Common myeloid progenitor, CD34-positive (primary cell): ENCODE measurements around the gene MEGF8. TPM values are rescaled to one million over a fixed set of nuclear protein-coding genes. Genes with fewer than 3 reads are reported as not detected.

Experiments
- CTCF ChIA-PET: fragments of 350-600 bp; sonication (Branson Sonifier 250); formaldehyde crosslinking; loops from one replicate; lab custom pipeline; 2021; ENCODE audit warnings: antibody characterized with exemption; lab: Charles Lee
- POLR2A ChIA-PET: fragments of 350-600 bp; sonication (Branson Sonifier 250); formaldehyde crosslinking; loops from one replicate; lab custom pipeline; 2021; ENCODE audit warnings: antibody characterized with exemption; lab: Charles Lee
- DNase-seq, 3 donors: peaks; one replicate each; pipeline versions ENCODE4 v3.0.0 to v3.0.0-alpha.2; 2013
- H3K27ac ChIP-seq, 2 experiments: 1 replicate in 1 of 2; 2 replicates in 1 of 2; pipeline ENCODE4 v1.7.0; 2013; ENCODE audit warnings: inconsistent platforms in 2 of 2, low read length in 2 of 2, mild to moderate bottlenecking in 2 of 2, low read depth in 1 of 2, moderate library complexity in 1 of 2; ENCODE audit not compliant: severe bottlenecking in 2 of 2, insufficient read depth in 1 of 2, poor library complexity in 1 of 2
- H3K27me3 ChIP-seq, 5 experiments: replicated peaks in 2 of 5; 1 replicate in 3 of 5; 2 replicates in 2 of 5; pipeline versions ENCODE4 v1.6.1 to v1.7.0; 2013; ENCODE audit warnings: low read length in 4 of 5, mild to moderate bottlenecking in 2 of 5, moderate library complexity in 2 of 5, inconsistent platforms in 1 of 5; ENCODE audit not compliant: insufficient read depth in 5 of 5, control insufficient read depth in 4 of 5
- H3K36me3 ChIP-seq, 4 experiments: 1 replicate in 2 of 4; 2 replicates in 2 of 4; pipeline versions ENCODE4 v1.6.1 to v1.7.0; 2013; ENCODE audit warnings: low read length in 3 of 4, control low read depth in 1 of 4, mild to moderate bottlenecking in 1 of 4; ENCODE audit not compliant: control insufficient read depth in 4 of 4, insufficient read depth in 4 of 4
- H3K4me1 ChIP-seq, 4 experiments: 1 replicate in 3 of 4; 2 replicates in 1 of 4; pipeline versions ENCODE4 v1.6.1 to v1.7.1; 2013; ENCODE audit warnings: low read length in 3 of 4, mild to moderate bottlenecking in 3 of 4, control low read depth in 1 of 4, inconsistent platforms in 1 of 4, moderate library complexity in 1 of 4; ENCODE audit not compliant: control insufficient read depth in 4 of 4, insufficient read depth in 4 of 4; ENCODE audit errors: control extremely low read depth in 1 of 4
- H3K4me3 ChIP-seq, 7 experiments: 1 replicate in 4 of 7; 2 replicates in 3 of 7; pipeline versions ENCODE4 v1.5.1 to v1.7.0; 2013; ENCODE audit warnings: mild to moderate bottlenecking in 7 of 7, low read length in 6 of 7, moderate library complexity in 6 of 7, inconsistent platforms in 2 of 7, low read depth in 2 of 7, control low read depth in 1 of 7; ENCODE audit not compliant: insufficient read depth in 4 of 7, control insufficient read depth in 1 of 7; ENCODE audit errors: extremely low read depth in 1 of 7
- H3K9me3 ChIP-seq, 5 experiments: 1 replicate in 4 of 5; 2 replicates in 1 of 5; pipeline versions ENCODE4 v1.6.1 to v1.7.1; 2013; ENCODE audit warnings: low read length in 4 of 5, mild to moderate bottlenecking in 2 of 5, inconsistent platforms in 1 of 5, low read depth in 1 of 5, moderate library complexity in 1 of 5; ENCODE audit not compliant: control insufficient read depth in 4 of 5, insufficient read depth in 2 of 5; ENCODE audit errors: control extremely low read depth in 1 of 5
- WGBS: methylation state at CpG from one replicate; pipeline ENCODE4 v1.1.5; 2013; ENCODE audit not compliant: insufficient coverage; 5-methylcytosine and 5-hydroxymethylcytosine counted together
- polyA plus RNA-seq: library from polyadenylated mRNA; unstranded; fragments of 120-200 nt; gene quantifications from one replicate; pipeline ENCODE4 v1.2.1, GENCODE V29; 2013

MEGF8 gene
- 12.0 TPM for polyA plus RNA-seq

GRCh38 chr19:42325308-42325895 lies at the start of gene MEGF8:
Gene MEGF8, plus strand, starts transcription at chr19:42325635. Its CDS starts 609 bp downstream, at chr19:42326244.
- POLR2A ChIA-PET: no interaction called here
- Histone ChIP-seq H3K27me3 (peaks cover 3 to 40% (median 14%) of the 10 kb centered on the region in 5 experiments), H3K36me3 (no peaks in the 10 kb centered on the region), H3K4me1 (peaks cover 0 to 32% (median 21%) of the 10 kb centered on the region in 4 experiments), H3K27ac (peak within 1 kb of the TSS; percentile 50 to 85), H3K9me3 (no peaks in the 10 kb centered on the region), H3K4me3 (peak within 1 kb of the TSS; percentile 77 to 98 (median 90))
- whole genome bisulfite sequencing: 0% methylated on average over 45 of the region's 45 CpGs
- DNase-seq: peak; percentile 99 to 100 (median 99)
- CTCF ChIA-PET: no interaction called here

DNA sequence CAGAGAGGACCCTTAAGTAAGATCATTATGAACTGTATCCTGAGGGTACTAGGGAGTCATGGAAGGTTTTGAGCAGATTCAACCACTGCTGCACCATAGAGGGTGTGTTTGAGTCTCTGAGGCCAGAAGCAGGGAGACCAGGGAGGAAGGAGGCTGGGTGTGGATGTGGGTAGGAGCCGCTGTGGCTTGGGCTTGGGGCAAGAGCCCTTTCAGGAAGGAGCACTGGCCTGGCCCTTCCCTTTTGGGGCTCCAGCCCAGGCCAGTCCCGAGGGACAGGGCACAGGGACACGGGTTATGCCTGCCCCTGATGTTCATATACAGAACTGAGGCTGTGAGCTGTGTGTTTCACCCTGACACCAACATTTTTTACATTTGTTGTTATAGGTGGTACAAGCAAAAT lies 49.2 kb upstream of the MEGF8 start:
- H3K4me1 ChIP-seq: peaks cover 0 to 60% (median 48%) of the 10 kb centered on the region in 4 experiments
- H3K9me3 ChIP-seq: no peaks in the 10 kb centered on the region
- H3K27me3 ChIP-seq: no peaks in the 10 kb centered on the region
- POLR2A ChIA-PET: no interaction called here
- no peak overlapping the region for H3K4me3 ChIP-seq
- H3K36me3 ChIP-seq: peaks cover 0 to 50% (median 25%) of the 10 kb centered on the region in 4 experiments
- WGBS: 33% methylated on average over 1 of the region's 3 CpGs
- no peak for DNase-seq
- CTCF ChIA-PET: interaction anchor here (7.5 kb wide), 1 partner anchor 29 kb away, joined by 159 read pairs; the partner anchor contains the start of gene GSK3A
- no peak overlapping the region for H3K27ac ChIP-seq

GRCh38 chr19:42276821-42277220 lies 48.6 kb upstream of the MEGF8 start:
- no peak overlapping the region for H3K27ac ChIP-seq
- H3K27me3 ChIP-seq: no peaks in the 10 kb centered on the region
- no peaks in the 10 kb centered on the region for H3K9me3 ChIP-seq
- peaks cover 0 to 46% (median 25%) of the 10 kb centered on the region in 4 experiments for H3K36me3 ChIP-seq
- peaks cover 0 to 60% (median 48%) of the 10 kb centered on the region in 4 experiments for H3K4me1 ChIP-seq
- ChIA-PET POLR2A (no interaction called here), CTCF (interaction anchor here (0.6 to 7.5 kb wide), 3 partner anchors 30 to 315 kb away, joined by 3 to 159 read pairs (median 29); partner anchors contain the start of gene GSK3A)
- no peak for DNase-seq
- WGBS: 100% methylated on average over 4 of the region's 4 CpGs
- H3K4me3 ChIP-seq: no peak overlapping the region

DNA sequence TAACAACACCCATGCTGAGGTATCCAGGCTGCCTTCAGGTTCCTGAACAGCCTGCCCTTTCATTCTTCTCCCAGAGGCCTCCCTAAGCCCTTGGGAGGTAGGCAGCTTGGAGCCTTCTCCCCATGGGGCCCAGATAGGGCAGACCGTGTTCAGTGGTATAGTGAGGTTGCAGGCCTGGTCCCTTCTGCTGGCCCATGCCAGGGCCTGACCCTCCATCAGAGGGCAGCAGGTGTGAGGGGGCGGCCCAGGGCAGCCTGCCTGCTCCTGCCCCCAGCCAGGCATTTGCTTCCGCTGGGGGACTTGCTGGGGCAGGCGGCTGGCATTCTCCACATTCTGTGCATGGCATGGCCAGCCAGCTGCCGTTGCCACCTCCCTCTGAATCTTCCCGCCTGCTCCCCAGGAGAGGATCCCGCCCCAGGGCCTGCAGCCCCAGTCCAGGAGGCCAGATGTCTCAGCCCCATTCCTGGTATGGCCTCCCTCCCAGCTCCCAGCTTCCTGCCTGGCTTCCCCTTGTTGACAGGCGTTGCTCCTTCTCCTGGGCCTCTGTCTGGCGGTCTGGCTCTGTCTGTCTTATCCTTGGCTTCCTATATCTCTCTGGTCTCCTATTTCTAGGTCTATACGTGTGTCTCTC lies 47.5 kb upstream of the MEGF8 start:
- Histone ChIP-seq H3K36me3 (peaks cover 0 to 35% (median 18%) of the 10 kb centered on the region in 4 experiments), H3K4me3 (peak overlapping the region in 2 of 7 experiments; percentile 26 to 33), H3K9me3 (no peaks in the 10 kb centered on the region), H3K27ac (peak overlapping the region; percentile 25 to 79), H3K27me3 (no peaks in the 10 kb centered on the region), H3K4me1 (peaks cover 3 to 67% (median 56%) of the 10 kb centered on the region in 4 experiments)
- 53% methylated on average over 9 of the region's 10 CpGs for WGBS
- ChIA-PET CTCF (interaction anchor here (1.3 to 7.5 kb wide), 6 partner anchors 7 to 169 kb away, joined by 7 to 159 read pairs (median 14); partner anchors contain the start of genes GSK3A and ZNF526), POLR2A (no interaction called here)
- no peak for DNase-seq

GRCh38 chr19:42278452-42279154 lies 46.8 kb upstream of the MEGF8 start:
- no peaks in the 10 kb centered on the region for H3K27me3 ChIP-seq
- ChIA-PET CTCF (interaction anchor here (0.7 to 7.5 kb wide), 13 partner anchors 8 to 169 kb away, joined by 3 to 159 read pairs (median 7); partner anchors contain the start of genes CIC, ERF, GSK3A and POU2F2), POLR2A (interaction anchor here (1.4 to 2.5 kb wide), 3 partner anchors 8 to 27 kb away, joined by 4 to 10 read pairs (median 8); partner anchors contain the start of gene CIC)
- H3K9me3 ChIP-seq: no peaks in the 10 kb centered on the region
- peak overlapping the region; percentile 25 to 79 for H3K27ac ChIP-seq
- peak overlapping the region in 1 of 7 experiments; percentile 26 for H3K4me3 ChIP-seq
- 19% methylated on average over 1 of the region's 5 CpGs for WGBS
- H3K36me3 ChIP-seq: peaks cover 0 to 28% (median 15%) of the 10 kb centered on the region in 4 experiments
- peaks cover 3 to 73% (median 63%) of the 10 kb centered on the region in 4 experiments for H3K4me1 ChIP-seq
- no peak for DNase-seq

- DNase-seq: no peak
- Histone ChIP-seq H3K4me1 (peaks cover 3 to 73% (median 63%) of the 10 kb centered on the region in 4 experiments), H3K27me3 (no peaks in the 10 kb centered on the region), H3K9me3 (no peaks in the 10 kb centered on the region), H3K36me3 (peaks cover 0 to 21% (median 10%) of the 10 kb centered on the region in 4 experiments), H3K27ac (peak overlapping the region; percentile 25 to 79), H3K4me3 (peak overlapping the region; percentile 61 to 91 (median 76))
- 11% methylated on average over 6 of the region's 6 CpGs for WGBS
- ChIA-PET CTCF (interaction anchor here (0.7 to 7.5 kb wide), 17 partner anchors 9 to 170 kb away, joined by 3 to 159 read pairs (median 6); partner anchors contain the start of genes CIC, ERF, GSK3A and POU2F2), POLR2A (interaction anchor here (0.7 to 3.1 kb wide), 7 partner anchors 8 to 36 kb away, joined by 3 to 21 read pairs (median 4); partner anchors contain the start of genes CIC and GSK3A)
These were observed 46.1 kb upstream of the MEGF8 start for GRCh38 chr19:42279155-42279901.
